Fibroblast of skin of right quadriceps (primary cell): ENCODE data around the gene TFDP2.
"Not testable (repeated sequence)": the region's sequence is repeated elsewhere in the genome, so short reads cannot be mapped to it uniquely, and the experiment has no call there.

Source experiments
- DNase-seq: peaks from one replicate; pipeline ENCODE4 v3.0.0-alpha.2; 2013

The TFDP2 gene

GRCh38 chr3:141955175-141955574, 194.2 kb downstream of the TFDP2 start:
- peak; percentile 53 for DNase-seq

DNA sequence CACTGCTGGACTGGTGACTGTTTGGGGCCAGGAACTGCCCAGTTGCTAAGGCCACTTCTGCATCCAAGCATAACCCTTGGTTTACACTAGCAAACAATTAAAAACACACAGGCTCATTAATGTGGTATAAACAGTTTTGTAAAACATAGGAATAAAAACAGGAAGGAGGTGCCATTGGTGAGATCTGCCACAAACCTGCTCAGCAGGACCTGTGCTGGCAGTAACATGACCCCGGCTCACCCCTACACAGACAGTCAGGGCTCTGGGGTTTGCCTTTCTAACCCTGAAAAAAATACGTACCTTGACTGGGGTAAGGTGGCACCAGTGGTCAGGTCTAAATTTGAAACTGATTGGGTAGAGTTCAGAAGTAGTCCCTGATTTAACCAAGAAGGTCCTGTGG, 196.7 kb downstream of the TFDP2 start:
- no peak for DNase-seq

- no peak for DNase-seq
These were observed 198.5 kb downstream of the TFDP2 start for GRCh38 chr3:141950572-141951493.

DNA sequence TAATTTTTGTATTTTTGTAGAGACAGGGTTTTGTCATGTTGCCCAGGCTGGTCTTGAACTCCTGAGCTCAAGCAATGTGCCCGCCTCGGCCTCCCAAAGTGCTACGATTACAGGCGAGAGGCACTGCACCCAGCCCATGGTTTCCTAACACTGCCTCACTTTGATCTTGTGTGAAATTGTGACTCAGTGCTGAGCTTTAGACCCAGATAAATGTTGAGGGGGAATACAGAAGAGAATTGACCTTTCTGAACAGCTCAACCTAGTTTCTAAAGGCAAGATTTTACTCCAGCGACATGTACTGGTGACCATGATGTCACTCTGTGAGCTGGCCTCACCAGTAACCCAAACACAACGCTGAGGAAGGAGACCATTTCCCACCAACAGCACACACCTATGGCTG, 199.4 kb downstream of the TFDP2 start:
- no peak for DNase-seq

DNA sequence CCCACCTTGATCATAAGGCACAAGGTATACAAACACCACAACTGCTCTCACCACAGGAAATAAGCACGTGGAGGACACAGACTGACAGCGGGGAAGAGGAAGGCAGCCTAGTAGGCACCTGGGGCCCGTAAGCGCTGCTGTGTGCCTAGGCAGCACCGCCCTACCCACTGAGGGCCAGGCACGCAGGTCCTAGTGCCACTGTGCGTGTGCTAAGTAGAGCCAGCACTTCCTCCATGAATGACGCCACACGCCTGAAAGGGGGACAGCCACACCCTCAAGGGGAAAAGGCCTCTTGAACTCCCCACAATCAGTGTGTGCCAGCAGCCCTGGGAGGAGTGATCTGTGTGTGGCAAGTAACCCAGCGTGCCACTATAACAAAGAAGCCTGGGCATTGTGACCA, 199.9 kb downstream of the TFDP2 start:
- no peak for DNase-seq

GRCh38 chr3:141945726-141946485, 203.4 kb downstream of the TFDP2 start:
- no peak for DNase-seq

- no peak for DNase-seq
These were observed 207.3 kb downstream of the TFDP2 start for GRCh38 chr3:141942006-141942405.

DNA sequence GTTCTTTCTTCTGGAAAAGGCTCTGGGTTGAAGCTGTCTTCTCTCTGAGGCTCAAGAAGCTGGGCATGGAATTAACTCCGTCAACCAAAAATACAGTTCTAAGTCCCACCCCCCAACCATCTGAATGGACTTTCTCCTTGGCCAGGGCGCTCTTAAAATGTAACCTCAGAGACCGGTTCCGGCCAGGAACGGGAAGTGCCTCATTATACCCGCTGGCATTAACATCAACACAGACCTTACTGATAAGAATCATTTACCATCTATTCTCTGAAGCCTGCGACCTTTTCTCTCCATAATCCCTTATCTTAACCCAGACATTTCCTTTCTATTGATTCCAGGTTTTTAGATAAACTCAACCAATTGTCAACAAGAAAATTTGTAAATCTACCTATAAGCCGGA, 208.3 kb downstream of the TFDP2 start:
- no peak for DNase-seq

- peak; percentile 68 for DNase-seq
These were observed 209.1 kb downstream of the TFDP2 start for GRCh38 chr3:141940194-141940776.

- no peak for DNase-seq
These were observed 209.6 kb downstream of the TFDP2 start for GRCh38 chr3:141939759-141940158.

DNA sequence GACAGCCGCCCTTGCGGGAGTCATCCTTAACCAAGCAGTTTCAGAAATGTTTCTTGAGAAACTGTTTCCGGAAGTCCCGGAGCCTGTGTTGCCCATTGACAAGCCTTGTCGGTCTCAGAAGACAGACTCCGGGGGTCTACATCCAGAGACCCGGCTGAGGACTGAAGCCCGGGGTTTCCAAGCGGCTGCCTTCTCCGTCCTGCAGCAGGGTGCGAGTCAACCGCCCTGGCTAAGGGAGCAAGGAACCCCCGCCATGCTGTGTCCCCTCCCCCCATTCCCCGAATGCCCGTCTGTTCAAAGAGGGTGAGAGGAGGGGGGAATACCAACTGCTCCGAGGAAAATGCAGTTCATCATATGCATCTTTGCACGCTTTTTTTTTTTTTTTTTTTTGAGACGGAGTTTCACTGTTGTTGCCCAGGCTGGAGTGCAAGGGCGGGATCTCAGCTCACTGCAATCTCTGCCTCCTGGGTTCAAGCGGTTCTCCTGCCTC, 211.3 kb downstream of the TFDP2 start:
- DNase-seq: no peak

DNA sequence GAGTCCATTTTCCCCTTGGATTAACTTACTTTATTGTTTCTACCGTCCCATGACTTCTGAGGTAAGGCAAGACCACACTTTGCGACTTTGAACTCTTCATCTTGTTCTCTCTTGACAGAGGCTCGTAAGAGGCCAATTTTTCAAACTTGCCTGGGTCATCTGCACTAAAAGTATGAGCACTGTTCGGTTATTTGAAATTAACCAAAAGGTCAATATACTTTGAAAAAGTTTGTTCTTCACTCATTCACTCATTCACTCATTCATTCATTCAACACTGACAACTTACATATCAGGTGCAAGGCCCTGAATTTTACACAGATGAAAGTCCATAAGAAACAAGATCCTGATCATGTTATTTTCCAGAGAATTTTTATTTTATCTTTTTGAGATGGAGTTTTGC, 215.0 kb downstream of the TFDP2 start:
- no peak for DNase-seq

GRCh38 chr3:141933421-141934300, 215.7 kb downstream of the TFDP2 start:
- DNase-seq: no peak

- DNase-seq: no peak
These were observed 218.5 kb downstream of the TFDP2 start for GRCh38 chr3:141930801-141931200.

- DNase-seq: no peak
These were observed 219.9 kb downstream of the TFDP2 start for GRCh38 chr3:141929341-141929995.

DNA sequence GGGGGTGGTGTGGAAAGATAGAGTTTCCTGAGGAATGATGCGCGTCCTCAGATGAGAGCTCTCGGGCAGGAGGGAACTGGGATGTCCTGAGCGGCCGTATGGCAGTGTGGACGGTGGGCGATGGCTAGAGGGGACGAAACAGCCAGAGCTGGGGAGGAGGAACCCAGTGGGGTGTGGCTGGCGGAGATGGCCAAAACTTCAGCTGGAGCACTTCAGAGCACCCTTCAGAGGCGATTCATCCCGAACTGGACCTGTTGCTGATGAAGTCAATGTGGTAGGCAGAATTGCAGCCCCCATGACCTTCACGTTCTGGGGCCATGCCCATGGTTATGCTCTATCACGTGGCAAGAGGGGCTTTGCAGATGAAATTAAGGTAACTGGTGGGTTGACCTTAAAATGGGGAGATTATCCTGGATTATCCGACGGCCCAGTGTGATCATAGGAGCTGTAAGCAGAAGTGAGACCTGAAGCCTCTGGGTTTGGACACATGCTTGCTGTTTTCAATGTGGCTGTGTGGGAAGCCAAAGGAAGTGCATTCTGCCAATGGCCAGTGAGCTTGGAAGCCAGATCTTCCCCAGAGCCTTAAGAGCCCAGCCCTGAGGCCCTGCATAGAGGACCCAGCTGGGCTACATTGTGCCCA, 220.6 kb downstream of the TFDP2 start:
- no peak for DNase-seq

GRCh38 chr3:141926929-141927328, 222.4 kb downstream of the TFDP2 start:
- DNase-seq: no peak

- not testable (repeated sequence) for DNase-seq
These were observed 223.7 kb downstream of the TFDP2 start for GRCh38 chr3:141925677-141926076.

DNA sequence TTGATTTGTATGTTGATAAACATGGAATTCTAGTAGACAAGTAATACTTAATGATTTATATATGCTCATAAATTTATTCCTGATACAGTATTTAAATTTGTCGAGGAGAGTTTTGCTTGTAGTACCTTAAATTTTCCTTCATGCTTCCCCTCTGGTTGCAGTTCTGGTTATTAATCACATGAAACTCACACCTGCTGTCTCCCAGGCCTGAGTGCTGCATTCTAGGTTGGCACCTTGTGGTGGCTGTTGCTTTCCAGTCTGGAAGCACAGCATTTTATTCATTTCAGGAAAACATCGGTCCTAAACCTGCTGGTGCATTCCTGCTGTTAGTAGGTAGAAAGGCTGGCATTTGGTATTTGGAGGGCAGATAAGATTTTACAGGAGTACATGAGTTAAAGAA, 228.0 kb downstream of the TFDP2 start:
- no peak for DNase-seq

- no peak for DNase-seq
These were observed 228.6 kb downstream of the TFDP2 start for GRCh38 chr3:141920701-141921100.

DNA sequence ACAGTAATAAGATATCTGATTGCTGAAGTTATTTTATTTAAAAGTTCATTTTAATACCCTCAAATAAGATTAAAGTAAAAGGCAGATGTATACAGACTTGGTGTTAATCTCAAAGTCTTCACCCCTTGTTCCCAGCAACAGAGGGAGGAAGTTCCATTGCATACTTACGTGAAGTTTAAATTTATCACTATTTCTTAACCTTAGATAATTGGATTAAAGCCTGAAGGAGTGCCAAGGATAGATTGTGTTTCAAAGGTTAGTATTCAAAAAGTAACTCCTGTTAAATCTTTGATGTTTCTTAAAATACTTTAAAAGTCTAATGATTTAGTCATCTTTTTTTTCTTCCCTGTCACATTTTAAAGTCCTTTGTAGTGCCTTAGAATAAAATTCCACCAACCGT, 233.6 kb downstream of the TFDP2 start:
- DNase-seq: peak; percentile 41
